ENCODE data around the gene TGFBR3L.

TGFBR3L gene

GRCh38 chr19:7932930-7933300, 18.3 kb downstream of the TGFBR3L start:
- Histone ChIP-seq H3K27me3 (ENCODE audit: control insufficient read depth, insufficient read depth, low read length) (no peaks in the 10 kb centered on the region), H3K4me3 (ENCODE audit: low read length) (no peak overlapping the region), H3K4me1 (ENCODE audit: control insufficient read depth, insufficient read depth, low read length) (peaks cover 34% of the 10 kb centered on the region), H3K9ac (ENCODE audit: low read length) (no peak overlapping the region), H3K36me3 (ENCODE audit: control insufficient read depth, insufficient read depth, low read length) (peaks cover 28% of the 10 kb centered on the region), H3K27ac (ENCODE audit: low read depth, low read length) (no peak overlapping the region)

GRCh38 chr19:7933411-7933810, 18.8 kb downstream of the TGFBR3L start:
- no peak overlapping the region for H3K4me3 ChIP-seq (ENCODE audit: low read length)

GRCh38 chr19:7933828-7934725, 19.4 kb downstream of the TGFBR3L start:
- H3K27me3 ChIP-seq (ENCODE audit: control insufficient read depth, insufficient read depth, low read length), result no peaks in the 10 kb centered on the region
- no peak overlapping the region for H3K27ac ChIP-seq (ENCODE audit: low read depth, low read length)
- H3K4me1 ChIP-seq (ENCODE audit: control insufficient read depth, insufficient read depth, low read length), result peaks cover 24% of the 10 kb centered on the region
- peaks cover 29% of the 10 kb centered on the region for H3K36me3 ChIP-seq (ENCODE audit: control insufficient read depth, insufficient read depth, low read length)
- no peak overlapping the region for H3K9ac ChIP-seq (ENCODE audit: low read length)
- H3K4me3 ChIP-seq (ENCODE audit: low read length), result no peak overlapping the region

More at GRCh38 chr19:7933411-7933810, 18.8 kb downstream of the TGFBR3L start:
- Histone ChIP-seq H3K9ac (ENCODE audit: low read length) (no peak overlapping the region), H3K27me3 (ENCODE audit: control insufficient read depth, insufficient read depth, low read length) (no peaks in the 10 kb centered on the region), H3K4me1 (ENCODE audit: control insufficient read depth, insufficient read depth, low read length) (peaks cover 29% of the 10 kb centered on the region), H3K27ac (ENCODE audit: low read depth, low read length) (no peak overlapping the region), H3K36me3 (ENCODE audit: control insufficient read depth, insufficient read depth, low read length) (peaks cover 29% of the 10 kb centered on the region)

GRCh38 chr19:7934766-7935165, 20.1 kb downstream of the TGFBR3L start:
- Histone ChIP-seq H3K4me3 (ENCODE audit: low read length) (no peak overlapping the region), H3K4me1 (ENCODE audit: control insufficient read depth, insufficient read depth, low read length) (peaks cover 18% of the 10 kb centered on the region), H3K27ac (ENCODE audit: low read depth, low read length) (no peak overlapping the region), H3K36me3 (ENCODE audit: control insufficient read depth, insufficient read depth, low read length) (peaks cover 27% of the 10 kb centered on the region), H3K27me3 (ENCODE audit: control insufficient read depth, insufficient read depth, low read length) (no peaks in the 10 kb centered on the region), H3K9ac (ENCODE audit: low read length) (no peak overlapping the region)

- no peak overlapping the region for H3K9ac ChIP-seq (ENCODE audit: low read length)
- H3K27ac ChIP-seq (ENCODE audit: low read depth, low read length), result no peak overlapping the region
- peaks cover 13% of the 10 kb centered on the region for H3K36me3 ChIP-seq (ENCODE audit: control insufficient read depth, insufficient read depth, low read length)
- no peaks in the 10 kb centered on the region for H3K27me3 ChIP-seq (ENCODE audit: control insufficient read depth, insufficient read depth, low read length)
- no peak overlapping the region for H3K4me3 ChIP-seq (ENCODE audit: low read length)
- no peaks in the 10 kb centered on the region for H3K4me1 ChIP-seq (ENCODE audit: control insufficient read depth, insufficient read depth, low read length)
These were observed 26.2 kb downstream of the TGFBR3L start for GRCh38 chr19:7940841-7941240.

GRCh38 chr19:7941895-7942596, 27.4 kb downstream of the TGFBR3L start:
- Histone ChIP-seq H3K4me1 (ENCODE audit: control insufficient read depth, insufficient read depth, low read length) (no peaks in the 10 kb centered on the region), H3K27me3 (ENCODE audit: control insufficient read depth, insufficient read depth, low read length) (no peaks in the 10 kb centered on the region), H3K9ac (ENCODE audit: low read length) (no peak overlapping the region), H3K27ac (ENCODE audit: low read depth, low read length) (no peak overlapping the region), H3K4me3 (ENCODE audit: low read length) (peak overlapping the region; percentile 62), H3K36me3 (ENCODE audit: control insufficient read depth, insufficient read depth, low read length) (peaks cover 10% of the 10 kb centered on the region)

- Histone ChIP-seq H3K27ac (ENCODE audit: low read depth, low read length) (peak overlapping the region; percentile 84), H3K36me3 (ENCODE audit: control insufficient read depth, insufficient read depth, low read length) (peaks cover 10% of the 10 kb centered on the region)
These were observed 28.4 kb downstream of the TGFBR3L start for GRCh38 chr19:7942981-7943443.

GRCh38 chr19:7943444-7944176, 29.0 kb downstream of the TGFBR3L start, which contains the start of gene TIMM44:
Gene TIMM44 (minus strand): TSS chr19:7943666. CDS start chr19:7943651, 15 bp downstream.
- Histone ChIP-seq H3K36me3 (ENCODE audit: control insufficient read depth, insufficient read depth, low read length) (peaks cover 9% of the 10 kb centered on the region), H3K4me1 (ENCODE audit: control insufficient read depth, insufficient read depth, low read length) (no peaks in the 10 kb centered on the region), H3K27me3 (ENCODE audit: control insufficient read depth, insufficient read depth, low read length) (no peaks in the 10 kb centered on the region), H3K27ac (ENCODE audit: low read depth, low read length) (peak within 1 kb of the TSS; percentile 84), H3K4me3 (ENCODE audit: low read length) (peak within 1 kb of the TSS; percentile 98), H3K9ac (ENCODE audit: low read length) (peak within 1 kb of the TSS; percentile 56)

More at GRCh38 chr19:7942981-7943443, 28.4 kb downstream of the TGFBR3L start:
- Histone ChIP-seq H3K4me1 (ENCODE audit: control insufficient read depth, insufficient read depth, low read length) (no peaks in the 10 kb centered on the region), H3K4me3 (ENCODE audit: low read length) (peak overlapping the region; percentile 62), H3K9ac (ENCODE audit: low read length) (peak overlapping the region; percentile 26), H3K27me3 (ENCODE audit: control insufficient read depth, insufficient read depth, low read length) (no peaks in the 10 kb centered on the region)

- peak overlapping the region; percentile 98 for H3K4me3 ChIP-seq (ENCODE audit: low read length)
- H3K27ac ChIP-seq (ENCODE audit: low read depth, low read length), result peak overlapping the region; percentile 81
- H3K9ac ChIP-seq (ENCODE audit: low read length), result peak overlapping the region; percentile 56
- peaks cover 9% of the 10 kb centered on the region for H3K36me3 ChIP-seq (ENCODE audit: control insufficient read depth, insufficient read depth, low read length)
- no peaks in the 10 kb centered on the region for H3K27me3 ChIP-seq (ENCODE audit: control insufficient read depth, insufficient read depth, low read length)
- no peaks in the 10 kb centered on the region for H3K4me1 ChIP-seq (ENCODE audit: control insufficient read depth, insufficient read depth, low read length)
These were observed 29.6 kb downstream of the TGFBR3L start for GRCh38 chr19:7944177-7944761.

- Histone ChIP-seq H3K36me3 (ENCODE audit: control insufficient read depth, insufficient read depth, low read length) (no peaks in the 10 kb centered on the region), H3K4me1 (ENCODE audit: control insufficient read depth, insufficient read depth, low read length) (no peaks in the 10 kb centered on the region), H3K9ac (ENCODE audit: low read length) (no peak overlapping the region), H3K27ac (ENCODE audit: low read depth, low read length) (no peak overlapping the region), H3K27me3 (ENCODE audit: control insufficient read depth, insufficient read depth, low read length) (no peaks in the 10 kb centered on the region), H3K4me3 (ENCODE audit: low read length) (no peak overlapping the region)
These were observed 33.3 kb downstream of the TGFBR3L start for GRCh38 chr19:7947939-7948338.

GRCh38 chr19:7953060-7953459, 38.4 kb downstream of the TGFBR3L start:
- H3K36me3 ChIP-seq (ENCODE audit: control insufficient read depth, insufficient read depth, low read length), result peaks cover 2% of the 10 kb centered on the region
- H3K4me3 ChIP-seq (ENCODE audit: low read length), result no peak overlapping the region
- no peaks in the 10 kb centered on the region for H3K4me1 ChIP-seq (ENCODE audit: control insufficient read depth, insufficient read depth, low read length)
- no peaks in the 10 kb centered on the region for H3K27me3 ChIP-seq (ENCODE audit: control insufficient read depth, insufficient read depth, low read length)
- H3K27ac ChIP-seq (ENCODE audit: low read depth, low read length), result no peak overlapping the region
- no peak overlapping the region for H3K9ac ChIP-seq (ENCODE audit: low read length)

GRCh38 chr19:7953576-7953975, 38.9 kb downstream of the TGFBR3L start:
- no peak overlapping the region for H3K4me3 ChIP-seq (ENCODE audit: low read length)
- H3K9ac ChIP-seq (ENCODE audit: low read length), result no peak overlapping the region
- no peak overlapping the region for H3K27ac ChIP-seq (ENCODE audit: low read depth, low read length)
- no peaks in the 10 kb centered on the region for H3K4me1 ChIP-seq (ENCODE audit: control insufficient read depth, insufficient read depth, low read length)
- H3K36me3 ChIP-seq (ENCODE audit: control insufficient read depth, insufficient read depth, low read length), result peaks cover 4% of the 10 kb centered on the region
- H3K27me3 ChIP-seq (ENCODE audit: control insufficient read depth, insufficient read depth, low read length), result no peaks in the 10 kb centered on the region
